T-helper 17 cell (primary cell): ENCODE measurements around the gene MYMX. TPM values are rescaled to one million over a fixed set of nuclear protein-coding genes. Genes with fewer than 3 reads are reported as not detected.
"Not testable (repeated sequence)": the region's sequence is repeated elsewhere in the genome, so short reads cannot be mapped to it uniquely, and the experiment has no call there.

Experiments
- ATAC-seq: fragments of 150-1000 bp; cut with Tn5 transposase; 2 replicates; pipeline ENCODE4 v1.10.0; 2021; ENCODE audit warnings: mild to moderate bottlenecking, moderate library complexity
- DNase-seq, 3 donors: peaks; one replicate each; pipeline versions ENCODE4 v3.0.0 to v3.0.0-alpha.2; 2020 to 2021
- H3K9me3 ChIP-seq: one replicate; pipeline ENCODE4 v1.7.0; 2013; ENCODE audit warnings: low read length, mild to moderate bottlenecking; ENCODE audit not compliant: control insufficient read depth, poor library complexity, severe bottlenecking
- H3K27ac Mint-ChIP-seq: one replicate; pipeline ENCODE4 v1.8.0; 2022; ENCODE audit warnings: mild to moderate bottlenecking, moderate library complexity, mixed read lengths
- H3K27me3 Mint-ChIP-seq: one replicate; pipeline ENCODE4 v1.8.0; 2022; ENCODE audit warnings: mixed read lengths
- H3K36me3 Mint-ChIP-seq: one replicate; pipeline ENCODE4 v1.8.0; 2022; ENCODE audit warnings: low read depth, mixed read lengths
- H3K4me1 Mint-ChIP-seq: one replicate; pipeline ENCODE4 v1.8.0; 2022; ENCODE audit warnings: mild to moderate bottlenecking, mixed read lengths
- H3K4me3 Mint-ChIP-seq: one replicate; pipeline ENCODE4 v1.8.0; 2022; ENCODE audit warnings: mild to moderate bottlenecking, moderate library complexity, mixed read lengths
- total RNA-seq, 4 donors: library from RNA in 2 of 4; stranded (reverse) in 2 of 4; gene quantifications; one replicate each; pipeline ENCODE4 v1.2.3 and lab custom pipeline; 2022 to 2026

The MYMX gene
- total RNA-seq, 2 donors from 2014 or later = not detected

DNA sequence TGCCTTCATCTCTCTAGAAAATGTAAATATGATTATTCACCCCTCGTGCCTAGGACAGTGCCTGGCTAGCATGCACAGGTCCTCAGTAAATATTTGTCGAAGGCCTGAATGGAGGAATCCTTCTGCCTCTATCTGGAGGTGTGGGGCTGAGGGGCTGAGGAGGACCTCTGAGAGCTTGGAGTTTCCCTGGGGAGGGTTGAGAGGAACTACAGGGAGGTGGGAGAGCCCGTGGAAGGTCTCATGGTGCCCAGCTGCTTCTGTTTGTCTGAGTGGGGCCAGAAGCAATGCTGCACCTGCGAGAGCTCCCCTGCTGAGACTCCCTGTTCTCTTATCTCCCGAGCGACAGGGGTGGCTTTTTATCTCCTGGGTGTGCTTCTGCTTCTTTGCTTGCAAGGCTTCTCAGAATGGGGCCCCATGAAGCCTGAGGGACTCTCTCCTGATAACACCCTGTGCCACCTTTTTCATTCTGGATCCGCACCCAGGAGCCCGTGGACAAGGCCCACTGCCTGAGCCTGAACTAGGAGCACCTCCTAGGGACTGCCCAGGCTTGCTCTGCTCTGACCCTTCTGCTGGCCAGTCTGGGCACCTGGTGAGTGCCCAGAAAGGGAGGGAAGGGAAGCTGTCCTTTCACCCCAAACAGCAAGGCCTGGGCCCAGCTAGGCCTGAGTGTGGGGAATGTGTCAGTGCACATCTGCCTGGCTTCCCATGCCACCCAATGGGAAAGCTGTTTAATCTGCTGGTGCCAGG is 9.0 kb downstream of the MYMX start:
- Mint-ChIP-seq H3K4me3 (peak overlapping the region; percentile 72), H3K36me3 (no peaks in the 10 kb centered on the region), H3K27me3 (no peaks in the 10 kb centered on the region), H3K4me1 (peaks cover 27% of the 10 kb centered on the region), H3K27ac (no peak overlapping the region)
- ATAC-seq = no peak
- no peak for DNase-seq
- no peaks in the 10 kb centered on the region for H3K9me3 ChIP-seq

DNA sequence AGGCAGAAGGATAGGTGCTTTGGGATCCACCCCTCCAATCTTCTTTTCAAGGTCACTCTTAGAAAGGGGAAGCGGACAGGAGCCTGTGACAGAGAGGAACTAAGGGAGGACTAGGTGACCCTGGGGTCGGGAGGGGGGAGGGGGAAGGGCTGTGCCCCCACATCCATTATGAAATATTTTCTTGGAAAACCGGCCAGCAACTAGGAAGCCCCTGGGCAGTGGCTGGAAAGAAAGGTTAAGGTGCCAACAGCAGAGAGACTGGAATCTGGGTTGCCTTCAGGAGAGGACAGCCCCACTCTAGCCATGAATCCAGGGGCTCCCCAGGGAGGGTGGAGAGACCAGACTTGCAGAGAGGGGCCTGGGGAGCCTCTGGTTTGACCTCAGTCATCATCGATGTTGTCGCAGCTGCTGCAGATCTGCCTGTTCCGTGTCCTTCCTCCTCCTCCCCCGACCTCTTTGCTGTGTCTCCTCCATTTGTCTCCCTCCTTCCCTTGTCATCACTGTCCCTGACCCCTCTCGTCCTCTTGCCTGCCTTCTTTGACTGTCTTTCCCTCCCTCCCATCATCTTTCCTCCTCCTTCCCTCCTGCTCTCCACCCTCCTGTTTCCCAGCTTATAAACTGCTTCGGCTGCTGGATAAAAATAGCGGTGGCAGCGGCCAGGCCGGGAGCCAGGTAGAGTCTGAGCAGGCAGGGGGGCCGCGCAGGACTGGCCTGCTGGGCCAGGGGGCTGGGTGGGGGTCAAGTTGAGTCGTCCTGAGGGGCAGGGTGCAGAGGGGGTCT is 9.8 kb downstream of the MYMX start:
- Mint-ChIP-seq H3K27ac (no peak overlapping the region), H3K4me1 (peaks cover 21% of the 10 kb centered on the region), H3K4me3 (peak overlapping the region; percentile 72), H3K36me3 (no peaks in the 10 kb centered on the region), H3K27me3 (no peaks in the 10 kb centered on the region)
- DNase-seq = no peak
- no peaks in the 10 kb centered on the region for H3K9me3 ChIP-seq
- ATAC-seq = no peak

DNA sequence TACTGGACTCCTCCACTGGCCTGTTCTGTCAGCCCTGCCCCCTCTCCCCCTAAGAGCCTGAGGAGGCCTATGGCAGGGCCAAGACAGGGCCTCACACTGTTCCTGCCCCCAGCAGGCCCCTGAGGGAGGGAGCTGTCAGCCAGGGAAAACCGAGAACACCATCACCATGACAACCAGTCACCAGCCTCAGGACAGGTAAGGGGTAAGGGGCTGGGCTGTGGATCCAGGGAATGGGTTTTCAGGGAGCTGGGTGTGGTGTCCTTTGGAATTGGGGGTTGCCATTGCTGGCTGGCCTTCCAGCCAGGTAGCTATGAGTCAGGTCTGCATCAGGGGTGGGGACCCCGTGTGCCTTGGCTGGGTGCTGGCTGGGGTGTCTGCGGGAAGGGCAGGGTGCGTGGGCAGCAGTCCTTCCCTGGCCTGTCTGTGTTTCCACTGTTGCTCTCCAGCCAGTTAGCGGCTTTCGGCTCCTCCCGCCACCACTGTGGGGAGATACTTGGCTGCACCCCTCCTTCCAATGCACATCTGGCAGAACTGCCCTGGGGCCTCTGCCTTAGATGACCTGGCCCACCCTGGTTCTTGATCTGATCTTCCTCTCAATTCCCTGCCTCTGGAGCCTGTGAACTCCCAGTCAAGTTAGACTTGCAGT is 10.5 kb downstream of the MYMX start:
- peaks cover 17% of the 10 kb centered on the region for H3K4me1 Mint-ChIP-seq
- no peaks in the 10 kb centered on the region for H3K36me3 Mint-ChIP-seq
- no peaks in the 10 kb centered on the region for H3K9me3 ChIP-seq
- H3K27ac Mint-ChIP-seq = no peak overlapping the region
- H3K4me3 Mint-ChIP-seq = no peak overlapping the region
- no peaks in the 10 kb centered on the region for H3K27me3 Mint-ChIP-seq
- no peak for DNase-seq
- ATAC-seq = no peak

- H3K27me3 Mint-ChIP-seq = no peaks in the 10 kb centered on the region
- ATAC-seq (no peak), DNase-seq (no peak)
- H3K4me1 Mint-ChIP-seq = peaks cover 12% of the 10 kb centered on the region
- H3K9me3 ChIP-seq = no peaks in the 10 kb centered on the region
- no peaks in the 10 kb centered on the region for H3K36me3 Mint-ChIP-seq
- H3K4me3 Mint-ChIP-seq = no peak overlapping the region
- no peak overlapping the region for H3K27ac Mint-ChIP-seq
Observed at GRCh38 chr6:44228031-44228430, 11.3 kb downstream of the MYMX start.

DNA sequence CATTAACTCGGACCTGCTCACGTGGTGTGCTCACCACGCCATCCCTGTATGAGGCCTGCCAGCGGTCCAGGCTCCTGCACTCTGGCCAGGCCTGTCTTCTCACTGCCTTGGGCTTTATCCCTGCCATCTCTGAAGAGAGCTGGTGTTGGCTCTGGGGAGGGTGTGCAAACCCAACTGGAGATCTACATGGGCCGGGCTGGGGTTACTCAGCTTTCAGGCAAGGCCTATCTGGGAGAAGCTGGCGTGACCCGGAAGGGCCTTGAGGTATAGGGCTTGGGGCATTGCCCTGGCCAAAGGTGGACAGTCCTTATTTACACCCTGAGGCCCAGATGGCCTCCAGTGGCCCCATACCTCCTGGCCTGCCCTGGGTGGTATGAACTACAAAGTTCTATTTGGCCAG is 11.7 kb downstream of the MYMX start:
- no peaks in the 10 kb centered on the region for H3K9me3 ChIP-seq
- ATAC-seq (no peak), DNase-seq (no peak)
- peaks cover 11% of the 10 kb centered on the region for H3K4me1 Mint-ChIP-seq
- H3K4me3 Mint-ChIP-seq = no peak overlapping the region
- no peak overlapping the region for H3K27ac Mint-ChIP-seq
- no peaks in the 10 kb centered on the region for H3K27me3 Mint-ChIP-seq
- no peaks in the 10 kb centered on the region for H3K36me3 Mint-ChIP-seq

DNA sequence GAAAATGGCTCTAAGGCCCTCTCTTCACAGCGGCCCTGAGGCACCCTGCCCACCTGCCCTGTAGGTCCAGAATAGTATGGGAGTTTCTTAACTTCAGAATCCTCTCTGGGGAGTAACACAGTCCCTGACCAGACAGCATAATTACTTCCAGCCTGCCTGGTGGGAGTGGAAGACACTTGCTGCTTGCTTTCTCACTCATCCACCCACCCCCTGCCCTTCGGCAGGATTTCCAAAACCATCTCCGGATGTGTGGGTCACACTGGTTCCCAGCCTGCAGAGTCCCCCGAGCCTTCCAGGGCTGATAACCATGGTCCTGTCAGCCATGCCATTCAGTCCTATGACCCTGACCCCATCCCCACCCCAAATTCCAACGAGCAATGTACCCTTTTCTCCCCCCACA is 12.1 kb downstream of the MYMX start:
- Mint-ChIP-seq H3K36me3 (no peaks in the 10 kb centered on the region), H3K4me1 (peaks cover 13% of the 10 kb centered on the region), H3K27me3 (no peaks in the 10 kb centered on the region), H3K4me3 (no peak overlapping the region), H3K27ac (no peak overlapping the region)
- DNase-seq (no peak), ATAC-seq (no peak)
- H3K9me3 ChIP-seq = no peaks in the 10 kb centered on the region

GRCh38 chr6:44229376-44230033 is 12.8 kb downstream of the MYMX start:
- H3K4me1 Mint-ChIP-seq = peaks cover 6% of the 10 kb centered on the region
- H3K27ac Mint-ChIP-seq = no peak overlapping the region
- no peak overlapping the region for H3K4me3 Mint-ChIP-seq
- H3K9me3 ChIP-seq = no peaks in the 10 kb centered on the region
- ATAC-seq = no peak
- no peaks in the 10 kb centered on the region for H3K36me3 Mint-ChIP-seq
- no peak for DNase-seq
- H3K27me3 Mint-ChIP-seq = no peaks in the 10 kb centered on the region

GRCh38 chr6:44230034-44230675 is 13.4 kb downstream of the MYMX start:
- no peaks in the 10 kb centered on the region for H3K27me3 Mint-ChIP-seq
- H3K4me3 Mint-ChIP-seq = no peak overlapping the region
- H3K9me3 ChIP-seq = no peaks in the 10 kb centered on the region
- H3K4me1 Mint-ChIP-seq = peaks cover 2% of the 10 kb centered on the region
- no peak for DNase-seq
- no peak overlapping the region for H3K27ac Mint-ChIP-seq
- H3K36me3 Mint-ChIP-seq = no peaks in the 10 kb centered on the region
- ATAC-seq = no peak

- not testable (repeated sequence) for H3K36me3 Mint-ChIP-seq, DNase-seq, H3K9me3 ChIP-seq, ATAC-seq, H3K27ac Mint-ChIP-seq, H3K4me3 Mint-ChIP-seq, H3K4me1 Mint-ChIP-seq, H3K27me3 Mint-ChIP-seq
Observed at GRCh38 chr6:44231426-44231825, 14.7 kb downstream of the MYMX start.

DNA sequence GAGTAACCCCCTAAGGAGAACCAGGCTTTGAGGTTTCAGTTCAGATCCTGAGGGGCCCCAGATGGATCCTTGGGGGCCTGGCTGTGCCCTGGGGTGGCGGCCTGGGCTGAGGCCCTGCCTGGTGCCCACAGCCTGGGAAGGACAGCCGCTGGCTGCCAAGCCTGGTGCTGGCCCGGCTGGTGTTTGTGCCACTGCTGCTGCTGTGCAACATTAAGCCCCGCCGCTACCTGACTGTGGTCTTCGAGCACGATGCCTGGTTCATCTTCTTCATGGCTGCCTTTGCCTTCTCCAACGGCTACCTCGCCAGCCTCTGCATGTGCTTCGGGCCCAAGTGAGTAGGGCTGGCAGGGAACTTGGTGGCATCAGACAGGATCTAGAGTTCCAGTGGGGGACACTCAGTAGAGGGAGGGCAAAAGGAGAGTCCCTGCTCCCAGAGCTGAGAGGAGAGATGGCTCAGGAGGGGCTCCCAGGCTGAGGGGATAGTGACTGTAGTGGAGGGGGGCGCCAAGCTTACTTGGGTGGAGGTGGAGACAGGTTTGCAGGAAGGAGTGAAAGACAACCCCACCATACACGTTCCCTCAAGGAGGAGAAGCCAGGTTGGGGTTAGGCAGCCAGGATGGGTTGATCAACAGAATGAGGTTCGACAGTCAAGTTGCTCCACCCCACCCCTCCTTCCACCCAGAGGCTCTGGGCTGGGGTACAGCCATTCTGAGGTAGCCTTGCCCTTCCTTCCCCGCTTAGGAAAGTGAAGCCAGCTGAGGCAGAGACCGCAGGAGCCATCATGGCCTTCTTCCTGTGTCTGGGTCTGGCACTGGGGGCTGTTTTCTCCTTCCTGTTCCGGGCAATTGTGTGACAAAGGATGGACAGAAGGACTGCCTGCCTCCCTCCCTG is 16.2 kb downstream of the MYMX start:
- Mint-ChIP-seq H3K36me3 (no peaks in the 10 kb centered on the region), H3K27ac (no peak overlapping the region), H3K27me3 (no peaks in the 10 kb centered on the region), H3K4me3 (no peak overlapping the region), H3K4me1 (peaks cover 6% of the 10 kb centered on the region)
- no peaks in the 10 kb centered on the region for H3K9me3 ChIP-seq
- ATAC-seq = no peak
- no peak for DNase-seq

DNA sequence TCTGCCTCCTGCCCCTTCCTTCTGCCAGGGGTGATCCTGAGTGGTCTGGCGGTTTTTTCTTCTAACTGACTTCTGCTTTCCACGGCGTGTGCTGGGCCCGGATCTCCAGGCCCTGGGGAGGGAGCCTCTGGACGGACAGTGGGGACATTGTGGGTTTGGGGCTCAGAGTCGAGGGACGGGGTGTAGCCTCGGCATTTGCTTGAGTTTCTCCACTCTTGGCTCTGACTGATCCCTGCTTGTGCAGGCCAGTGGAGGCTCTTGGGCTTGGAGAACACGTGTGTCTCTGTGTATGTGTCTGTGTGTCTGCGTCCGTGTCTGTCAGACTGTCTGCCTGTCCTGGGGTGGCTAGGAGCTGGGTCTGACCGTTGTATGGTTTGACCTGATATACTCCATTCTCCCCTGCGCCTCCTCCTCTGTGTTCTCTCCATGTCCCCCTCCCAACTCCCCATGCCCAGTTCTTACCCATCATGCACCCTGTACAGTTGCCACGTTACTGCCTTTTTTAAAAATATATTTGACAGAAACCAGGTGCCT is 16.9 kb downstream of the MYMX start:
- no peak for DNase-seq
- no peak for ATAC-seq
- peaks cover 12% of the 10 kb centered on the region for H3K4me1 Mint-ChIP-seq
- no peak overlapping the region for H3K27ac Mint-ChIP-seq
- H3K9me3 ChIP-seq = no peaks in the 10 kb centered on the region
- H3K27me3 Mint-ChIP-seq = no peaks in the 10 kb centered on the region
- H3K4me3 Mint-ChIP-seq = no peak overlapping the region
- H3K36me3 Mint-ChIP-seq = no peaks in the 10 kb centered on the region
